ENCODE results near the gene EIF2B1. TPM values are rescaled to one million over a fixed set of nuclear protein-coding genes. Genes with fewer than 3 reads are reported as not detected.

EIF2B1 gene
- total RNA-seq, 1 experiment from 2014 or later = 46.5 TPM

DNA sequence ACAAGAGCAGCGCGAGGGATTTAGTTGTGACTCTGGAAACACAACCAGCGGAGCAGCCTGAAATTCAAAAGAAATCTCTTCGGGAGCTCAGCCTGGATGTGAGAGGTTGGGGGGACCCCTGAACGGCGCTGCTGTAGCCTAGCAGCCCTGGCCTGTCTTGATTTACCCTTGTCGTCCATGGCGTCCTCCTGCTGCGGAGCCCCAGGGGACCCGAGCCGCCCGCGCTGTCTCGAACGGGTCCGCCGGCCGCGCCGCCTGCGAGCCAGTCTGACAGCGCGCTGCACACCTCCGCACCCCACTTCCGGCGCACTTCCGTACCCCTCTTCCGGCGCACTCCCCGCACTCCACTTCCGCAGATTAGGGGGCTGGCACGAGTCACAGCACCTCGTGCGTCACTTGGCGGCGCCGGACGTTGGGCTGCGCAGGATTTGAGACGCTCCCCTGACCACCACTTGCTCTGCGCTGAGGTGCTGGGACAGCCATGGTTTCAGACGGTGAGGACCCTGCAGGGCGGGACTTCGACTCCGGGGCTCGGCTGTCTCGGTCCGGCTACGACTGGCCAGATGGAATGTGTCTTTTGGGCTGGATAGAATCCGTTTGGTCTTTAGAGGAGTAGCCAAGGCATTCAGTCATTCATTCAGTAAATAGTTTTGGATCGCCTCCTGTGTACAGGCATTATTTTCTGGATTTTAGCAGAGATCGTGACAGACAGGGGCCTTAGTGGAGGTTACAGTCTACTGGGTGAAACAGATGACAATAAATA, at the start of gene EIF2B1, which contains the start of gene GTF2H3 (continued):
- TF ChIP-seq SP1 (CRISPR knock-in tag; conservative IDR thresholded peaks at IDR 0.05) (peak; percentile 99), GTF2I (CRISPR knock-in tag; conservative IDR thresholded peaks at IDR 0.05) (no peak), ATF1 (CRISPR knock-in tag; IDR thresholded peaks at IDR 0.05) (peak; percentile 88; the same call in 1 of the 2 replicates), ESRRA (CRISPR knock-in tag; IDR thresholded peaks at IDR 0.05; ENCODE audit: borderline replicate concordance) (no peak), IRF1 (CRISPR knock-in tag; IDR thresholded peaks at IDR 0.05) (no peak), NFYB (CRISPR knock-in tag; conservative IDR thresholded peaks at IDR 0.05; ENCODE audit: low read depth) (no peak), ZNF671 (CRISPR knock-in tag; IDR thresholded peaks at IDR 0.05) (no peak), ZNF425 (CRISPR knock-in tag; conservative IDR thresholded peaks at IDR 0.05) (no peak), NFE2L1 (CRISPR knock-in tag; IDR thresholded peaks at IDR 0.05) (peak; percentile 85), ELF4 (CRISPR knock-in tag; IDR thresholded peaks at IDR 0.05; ENCODE audit: low read depth) (no peak), USF2 (CRISPR knock-in tag; IDR thresholded peaks at IDR 0.05) (peak; percentile 80), MAX (CRISPR knock-in tag; IDR thresholded peaks at IDR 0.05) (peak; percentile 96), ZNF219 (CRISPR knock-in tag; IDR thresholded peaks at IDR 0.05; ENCODE audit: borderline replicate concordance) (no peak), TCF7 (CRISPR knock-in tag; IDR thresholded peaks at IDR 0.05; ENCODE audit: low read depth) (no peak), NR1H2 (CRISPR knock-in tag; IDR thresholded peaks at IDR 0.05) (no peak), EMX1 (CRISPR knock-in tag; IDR thresholded peaks at IDR 0.05) (no peak), RELA (CRISPR knock-in tag; IDR thresholded peaks at IDR 0.05; ENCODE audit: borderline replicate concordance) (no peak), CREB1 (CRISPR knock-in tag; IDR thresholded peaks at IDR 0.05) (peak; percentile 96), CREM (CRISPR knock-in tag; IDR thresholded peaks at IDR 0.05) (peak; percentile 100), NFATC4 (CRISPR knock-in tag; IDR thresholded peaks at IDR 0.05) (no peak), ZNF317 (CRISPR knock-in tag; IDR thresholded peaks at IDR 0.05; ENCODE audit: borderline replicate concordance, low read depth) (no peak), IRF2 (CRISPR knock-in tag; IDR thresholded peaks at IDR 0.05; ENCODE audit: borderline replicate concordance, low read depth) (0 out of 2 replicates have a peak, but pooled peaks have one; percentile 29), ZNF138 (CRISPR knock-in tag; conservative IDR thresholded peaks at IDR 0.05) (no peak), FOXK1 (CRISPR knock-in tag; IDR thresholded peaks at IDR 0.05) (peak; percentile 99), GRHL2 (CRISPR knock-in tag; IDR thresholded peaks at IDR 0.05; ENCODE audit: insufficient replicate concordance, severe bottlenecking) (no peak), MXD4 (CRISPR knock-in tag; IDR thresholded peaks at IDR 0.05; ENCODE audit: borderline replicate concordance) (no peak)
- TF ChIP-seq, protein P1, sequence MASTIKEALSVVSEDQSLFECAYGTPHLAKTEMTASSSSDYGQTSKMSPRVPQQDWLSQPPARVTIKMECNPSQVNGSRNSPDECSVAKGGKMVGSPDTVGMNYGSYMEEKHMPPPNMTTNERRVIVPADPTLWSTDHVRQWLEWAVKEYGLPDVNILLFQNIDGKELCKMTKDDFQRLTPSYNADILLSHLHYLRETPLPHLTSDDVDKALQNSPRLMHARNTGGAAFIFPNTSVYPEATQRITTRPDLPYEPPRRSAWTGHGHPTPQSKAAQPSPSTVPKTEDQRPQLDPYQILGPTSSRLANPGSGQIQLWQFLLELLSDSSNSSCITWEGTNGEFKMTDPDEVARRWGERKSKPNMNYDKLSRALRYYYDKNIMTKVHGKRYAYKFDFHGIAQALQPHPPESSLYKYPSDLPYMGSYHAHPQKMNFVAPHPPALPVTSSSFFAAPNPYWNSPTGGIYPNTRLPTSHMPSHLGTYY (CRISPR knock-in tag; IDR thresholded peaks at IDR 0.05) = no peak
- TF ChIP-seq, protein P2, sequence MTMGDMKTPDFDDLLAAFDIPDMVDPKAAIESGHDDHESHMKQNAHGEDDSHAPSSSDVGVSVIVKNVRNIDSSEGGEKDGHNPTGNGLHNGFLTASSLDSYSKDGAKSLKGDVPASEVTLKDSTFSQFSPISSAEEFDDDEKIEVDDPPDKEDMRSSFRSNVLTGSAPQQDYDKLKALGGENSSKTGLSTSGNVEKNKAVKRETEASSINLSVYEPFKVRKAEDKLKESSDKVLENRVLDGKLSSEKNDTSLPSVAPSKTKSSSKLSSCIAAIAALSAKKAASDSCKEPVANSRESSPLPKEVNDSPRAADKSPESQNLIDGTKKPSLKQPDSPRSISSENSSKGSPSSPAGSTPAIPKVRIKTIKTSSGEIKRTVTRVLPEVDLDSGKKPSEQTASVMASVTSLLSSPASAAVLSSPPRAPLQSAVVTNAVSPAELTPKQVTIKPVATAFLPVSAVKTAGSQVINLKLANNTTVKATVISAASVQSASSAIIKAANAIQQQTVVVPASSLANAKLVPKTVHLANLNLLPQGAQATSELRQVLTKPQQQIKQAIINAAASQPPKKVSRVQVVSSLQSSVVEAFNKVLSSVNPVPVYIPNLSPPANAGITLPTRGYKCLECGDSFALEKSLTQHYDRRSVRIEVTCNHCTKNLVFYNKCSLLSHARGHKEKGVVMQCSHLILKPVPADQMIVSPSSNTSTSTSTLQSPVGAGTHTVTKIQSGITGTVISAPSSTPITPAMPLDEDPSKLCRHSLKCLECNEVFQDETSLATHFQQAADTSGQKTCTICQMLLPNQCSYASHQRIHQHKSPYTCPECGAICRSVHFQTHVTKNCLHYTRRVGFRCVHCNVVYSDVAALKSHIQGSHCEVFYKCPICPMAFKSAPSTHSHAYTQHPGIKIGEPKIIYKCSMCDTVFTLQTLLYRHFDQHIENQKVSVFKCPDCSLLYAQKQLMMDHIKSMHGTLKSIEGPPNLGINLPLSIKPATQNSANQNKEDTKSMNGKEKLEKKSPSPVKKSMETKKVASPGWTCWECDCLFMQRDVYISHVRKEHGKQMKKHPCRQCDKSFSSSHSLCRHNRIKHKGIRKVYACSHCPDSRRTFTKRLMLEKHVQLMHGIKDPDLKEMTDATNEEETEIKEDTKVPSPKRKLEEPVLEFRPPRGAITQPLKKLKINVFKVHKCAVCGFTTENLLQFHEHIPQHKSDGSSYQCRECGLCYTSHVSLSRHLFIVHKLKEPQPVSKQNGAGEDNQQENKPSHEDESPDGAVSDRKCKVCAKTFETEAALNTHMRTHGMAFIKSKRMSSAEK (CRISPR knock-in tag; IDR thresholded peaks at IDR 0.05; ENCODE audit: borderline replicate concordance) = no peak
- TF ChIP-seq, protein P3, sequence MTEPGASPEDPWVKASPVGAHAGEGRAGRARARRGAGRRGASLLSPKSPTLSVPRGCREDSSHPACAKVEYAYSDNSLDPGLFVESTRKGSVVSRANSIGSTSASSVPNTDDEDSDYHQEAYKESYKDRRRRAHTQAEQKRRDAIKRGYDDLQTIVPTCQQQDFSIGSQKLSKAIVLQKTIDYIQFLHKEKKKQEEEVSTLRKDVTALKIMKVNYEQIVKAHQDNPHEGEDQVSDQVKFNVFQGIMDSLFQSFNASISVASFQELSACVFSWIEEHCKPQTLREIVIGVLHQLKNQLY (CRISPR knock-in tag; IDR thresholded peaks at IDR 0.05) = no peak

All from WTC11 (cell line).